Prostate gland (tissue), 2 donors: ENCODE results near the gene RNF141. TPM values are rescaled to one million over a fixed set of nuclear protein-coding genes. Genes with fewer than 3 reads are reported as not detected.

Source experiments
- DNase-seq: peaks from one replicate; pipeline ENCODE4 v3.0.0-alpha.2; 2019; ENCODE audit warnings: low spot score
- H3K27ac ChIP-seq, 2 donors: fragments of 200-600 bp; sonication (generic); 2 replicates each; pipeline ENCODE4 v1.5.1; 2017 to 2019
- H3K27me3 ChIP-seq: fragments of 200-600 bp; sonication (generic); replicated peaks from 2 replicates; pipeline ENCODE4 v1.5.1; 2019; ENCODE audit not compliant: insufficient read depth
- H3K36me3 ChIP-seq, 2 donors: fragments of 200-600 bp; sonication (generic); 1 replicate in 1 of 2; 2 replicates in 1 of 2; pipeline versions ENCODE4 v1.5.1 to v1.8.1; 2017 to 2019
- H3K4me1 ChIP-seq: fragments of 200-600 bp; sonication (generic); replicated peaks from 2 replicates; pipeline ENCODE4 v1.5.1; 2019
- H3K4me3 ChIP-seq, 2 donors: fragments of 200-600 bp; sonication (generic); 2 replicates each; pipeline ENCODE4 v1.5.1; 2017 to 2019
- H3K9me3 ChIP-seq: fragments of 200-600 bp; sonication (generic); 2 replicates; pipeline ENCODE4 v1.5.1; 2017
- POLR2A ChIP-seq: fragments of 450-650 bp; IDR thresholded peaks from one replicate; pipeline ENCODE4 v1.6.1; 2016; ENCODE audit warnings: antibody characterized with exemption, mild to moderate bottlenecking
- POLR2AphosphoS5 ChIP-seq: sonication (generic); formaldehyde crosslinking; IDR thresholded peaks from one replicate; pipeline ENCODE4 v1.6.1; 2017; ENCODE audit warnings: antibody characterized with exemption
- WGBS: methylation state at CpG from one replicate; pipeline ENCODE4 v1.1.5; 2018; 5-methylcytosine and 5-hydroxymethylcytosine counted together
- intact Hi-C: fragments of 100-400 bp; cut with DNase I; formaldehyde crosslinking; loops from one replicate; pipeline ENCODE4 v1.14.2; 2022
- total RNA-seq, 2 donors: library from RNA; depleted of rRNA; stranded (reverse); fragments of >200 nt; gene quantifications; one replicate each; pipeline ENCODE4 v1.1.0, GENCODE V29; 2016
- TF ChIP-seq, protein P1 (sequence below), 4 experiments: fragments of 200-600 bp in 2 of 4; fragments of 450-650 bp in 2 of 4; sonication (generic) in 2 of 4; IDR thresholded peaks; 1 replicate in 3 of 4; 2 replicates in 1 of 4; pipeline ENCODE4 v1.5.1; 2016 to 2019; ENCODE audit warnings: antibody characterized with exemption in 4 of 4, mild to moderate bottlenecking in 2 of 4, moderate library complexity in 2 of 4

RNF141 gene
- 10 to 100 TPM; 52.9 to 66.2 TPM for total RNA-seq

DNA sequence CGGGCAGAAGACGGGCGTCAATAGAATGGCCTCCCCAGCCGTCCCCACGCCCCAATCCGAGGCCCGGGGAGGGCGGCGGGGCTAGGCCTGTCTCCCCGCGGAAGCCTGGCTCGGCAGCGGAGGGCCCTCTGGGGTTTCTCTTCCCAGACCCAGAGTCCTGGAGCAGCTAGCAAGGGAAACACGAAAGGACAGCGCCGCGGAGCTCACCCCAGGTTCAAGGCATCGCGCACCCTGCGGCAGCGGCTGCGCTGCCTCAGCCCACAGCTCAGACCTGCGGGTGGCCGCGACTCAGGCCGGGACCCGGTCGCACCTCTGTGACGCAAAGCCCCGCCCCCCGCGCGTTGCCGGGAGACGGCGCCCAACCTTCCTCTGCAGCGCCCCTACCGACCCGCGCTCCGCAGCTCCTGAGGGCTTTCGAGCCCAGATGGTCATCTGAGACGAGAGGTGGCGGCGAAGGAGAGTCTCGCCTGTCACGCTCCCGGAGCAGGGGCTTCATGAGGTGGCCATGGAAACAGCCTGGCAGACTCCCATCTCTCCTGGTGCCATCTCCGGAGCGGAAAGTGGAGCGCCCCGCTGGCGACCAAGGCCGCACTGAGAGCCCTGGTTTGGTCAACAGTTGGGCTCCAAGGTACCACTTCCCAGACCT lies at the start of gene RNF141:
Gene RNF141 (minus strand): TSS at position 273 of the 646 bp plus-strand sequence. CDS start 7,029 bp downstream, outside the sequence.
- Histone ChIP-seq H3K27ac (peak within 1 kb of the TSS; percentile 93 to 95), H3K9me3 (no peaks in the 10 kb centered on the region), H3K36me3 (no peaks in the 10 kb centered on the region), H3K4me1 (peaks cover 2% of the 10 kb centered on the region), H3K27me3 (no peaks in the 10 kb centered on the region), H3K4me3 (peak within 1 kb of the TSS; percentile 82 to 87)
- DNase-seq = peak; percentile 94
- intact Hi-C loops = no loop called here
- WGBS = under 1% methylated on average over 35 of the region's 54 CpGs
- TF ChIP-seq, protein P1, sequence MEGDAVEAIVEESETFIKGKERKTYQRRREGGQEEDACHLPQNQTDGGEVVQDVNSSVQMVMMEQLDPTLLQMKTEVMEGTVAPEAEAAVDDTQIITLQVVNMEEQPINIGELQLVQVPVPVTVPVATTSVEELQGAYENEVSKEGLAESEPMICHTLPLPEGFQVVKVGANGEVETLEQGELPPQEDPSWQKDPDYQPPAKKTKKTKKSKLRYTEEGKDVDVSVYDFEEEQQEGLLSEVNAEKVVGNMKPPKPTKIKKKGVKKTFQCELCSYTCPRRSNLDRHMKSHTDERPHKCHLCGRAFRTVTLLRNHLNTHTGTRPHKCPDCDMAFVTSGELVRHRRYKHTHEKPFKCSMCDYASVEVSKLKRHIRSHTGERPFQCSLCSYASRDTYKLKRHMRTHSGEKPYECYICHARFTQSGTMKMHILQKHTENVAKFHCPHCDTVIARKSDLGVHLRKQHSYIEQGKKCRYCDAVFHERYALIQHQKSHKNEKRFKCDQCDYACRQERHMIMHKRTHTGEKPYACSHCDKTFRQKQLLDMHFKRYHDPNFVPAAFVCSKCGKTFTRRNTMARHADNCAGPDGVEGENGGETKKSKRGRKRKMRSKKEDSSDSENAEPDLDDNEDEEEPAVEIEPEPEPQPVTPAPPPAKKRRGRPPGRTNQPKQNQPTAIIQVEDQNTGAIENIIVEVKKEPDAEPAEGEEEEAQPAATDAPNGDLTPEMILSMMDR (IDR thresholded peaks at IDR 0.05) = peak; percentile 82 to 97 (median 89)
- TF ChIP-seq POLR2AphosphoS5 = peak; percentile 96
- TF ChIP-seq POLR2A = peak; percentile 96

DNA sequence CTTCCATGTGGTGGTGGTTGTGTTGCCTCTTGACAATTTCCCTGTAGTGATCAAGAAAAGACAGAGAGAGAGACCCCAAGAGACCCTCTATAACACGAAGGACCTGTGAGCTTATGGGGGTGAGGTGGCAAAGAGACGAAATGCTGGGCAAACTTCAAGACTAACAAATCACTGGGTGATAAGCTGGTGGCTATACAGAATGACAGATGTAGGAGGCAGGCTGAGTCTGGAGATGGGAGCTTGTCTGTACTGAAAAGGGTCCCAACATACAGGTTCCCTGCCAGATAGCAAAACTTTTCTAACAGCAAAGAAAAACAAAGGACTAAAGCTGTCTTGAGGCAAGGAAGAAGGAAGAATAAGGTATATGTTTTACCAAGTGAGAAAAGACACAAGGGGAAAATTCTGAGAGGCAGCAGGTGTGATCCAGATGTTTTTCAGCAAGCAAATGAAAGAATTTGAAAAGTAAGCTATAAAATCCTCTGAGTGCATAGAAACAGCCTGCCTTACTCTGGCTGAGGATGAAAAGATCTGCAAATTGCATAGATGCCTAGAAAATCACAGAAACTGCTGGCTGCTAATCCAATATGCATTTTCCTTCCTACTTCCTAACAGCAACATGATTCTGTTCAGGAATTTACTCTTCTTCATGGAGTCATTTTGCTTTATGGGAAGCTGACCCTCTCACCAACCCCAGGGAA lies 49.4 kb upstream of the RNF141 start:
- no peaks in the 10 kb centered on the region for H3K4me1 ChIP-seq
- no peaks in the 10 kb centered on the region for H3K36me3 ChIP-seq
- H3K27ac ChIP-seq = no peak overlapping the region
- WGBS = 50% methylated on average over 2 of the region's 2 CpGs
- H3K27me3 ChIP-seq = no peaks in the 10 kb centered on the region
- intact Hi-C loops = no loop called here
- no peak overlapping the region for H3K4me3 ChIP-seq
- H3K9me3 ChIP-seq = no peaks in the 10 kb centered on the region
- no peak for DNase-seq
- TF ChIP-seq POLR2AphosphoS5 (no peak), POLR2A (no peak)
- TF ChIP-seq, protein P1 (IDR thresholded peaks at IDR 0.05) = no peak

- Histone ChIP-seq H3K27me3 (no peaks in the 10 kb centered on the region), H3K36me3 (no peaks in the 10 kb centered on the region), H3K4me3 (no peak overlapping the region), H3K27ac (no peak overlapping the region), H3K4me1 (no peaks in the 10 kb centered on the region), H3K9me3 (no peaks in the 10 kb centered on the region)
- DNase-seq = no peak
- intact Hi-C loops = no loop called here
- TF ChIP-seq POLR2AphosphoS5 (no peak), POLR2A (no peak)
- TF ChIP-seq, protein P1 (IDR thresholded peaks at IDR 0.05) = no peak
- WGBS = 88% methylated on average over 2 of the region's 2 CpGs
These were observed 47.9 kb upstream of the RNF141 start for GRCh38 chr11:10588904-10589303.

DNA sequence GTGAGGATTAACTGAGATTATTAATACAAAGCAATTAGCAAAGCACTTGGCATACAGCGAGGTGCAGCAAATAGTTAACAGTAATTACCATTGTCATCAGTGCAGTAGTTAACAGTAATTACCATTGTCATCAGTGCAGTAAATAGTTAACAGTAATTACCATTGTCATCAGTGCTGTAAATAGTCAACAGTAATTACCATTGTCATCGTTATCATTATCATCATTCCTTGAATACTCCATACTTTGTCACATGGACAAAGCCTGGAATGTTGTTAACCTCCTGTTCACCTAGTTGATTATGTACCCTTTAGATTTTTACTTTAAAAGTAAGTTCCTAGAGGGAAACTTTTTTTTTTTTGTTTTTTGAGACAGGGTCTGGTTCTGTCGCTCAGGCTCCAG lies 47.0 kb upstream of the RNF141 start:
- intact Hi-C loops = no loop called here
- Histone ChIP-seq H3K9me3 (no peaks in the 10 kb centered on the region), H3K27ac (peak overlapping the region; percentile 61 to 76), H3K27me3 (no peaks in the 10 kb centered on the region), H3K36me3 (no peaks in the 10 kb centered on the region), H3K4me1 (no peaks in the 10 kb centered on the region), H3K4me3 (no peak overlapping the region)
- TF ChIP-seq, protein P1 (IDR thresholded peaks at IDR 0.05) = no peak
- TF ChIP-seq POLR2A = no peak
- TF ChIP-seq POLR2AphosphoS5 = no peak
- WGBS = 88% methylated on average over 3 of the region's 3 CpGs
- DNase-seq = no peak
